GM21360 (cell line): ENCODE results near the gene TMEM9.

Experiments used
- ATAC-seq: cut with Tn5 transposase; IDR thresholded peaks from one replicate; pipeline ENCODE4 v1.9.1; 2021; ENCODE audit warnings: mild to moderate bottlenecking, moderate library complexity; ENCODE audit not compliant: unreplicated experiment

TMEM9 gene

DNA sequence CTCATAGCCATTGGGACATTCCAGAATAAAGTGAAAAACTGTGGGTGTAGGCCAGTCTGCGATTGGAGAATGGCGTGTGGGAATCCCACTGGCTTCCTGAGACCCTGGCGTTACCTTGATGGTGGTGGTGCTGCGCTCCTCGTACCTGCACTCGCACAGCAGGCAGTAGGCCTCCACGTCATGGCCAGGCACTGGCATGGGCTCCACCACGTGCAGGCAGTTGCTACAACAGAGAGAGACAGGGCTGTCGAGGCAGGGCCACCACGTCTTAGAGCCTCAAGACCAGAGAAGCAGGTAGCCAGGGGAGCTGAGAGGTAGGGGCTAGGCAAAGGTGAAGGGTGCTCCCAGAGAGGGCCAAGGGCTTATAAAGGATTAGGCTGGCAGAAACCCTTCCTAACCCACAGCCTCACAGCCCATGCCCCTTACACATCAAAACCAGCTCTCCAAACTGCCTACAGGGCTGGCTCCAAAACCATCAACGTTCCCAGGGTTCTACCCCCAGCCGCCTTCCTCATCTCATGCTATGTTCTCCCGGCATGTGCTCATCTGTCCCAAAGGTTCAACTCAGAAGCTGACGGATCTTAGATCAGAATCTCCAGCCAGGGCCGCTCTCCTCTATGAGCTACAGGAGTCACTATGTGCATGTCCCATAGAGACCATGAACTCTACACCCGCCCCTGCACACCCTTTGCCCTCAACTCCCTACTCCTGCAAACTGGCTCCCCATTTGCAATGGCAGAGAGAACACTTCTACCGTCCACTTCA is 7.5 kb downstream of the TMEM9 start:
- no peak for ATAC-seq

DNA sequence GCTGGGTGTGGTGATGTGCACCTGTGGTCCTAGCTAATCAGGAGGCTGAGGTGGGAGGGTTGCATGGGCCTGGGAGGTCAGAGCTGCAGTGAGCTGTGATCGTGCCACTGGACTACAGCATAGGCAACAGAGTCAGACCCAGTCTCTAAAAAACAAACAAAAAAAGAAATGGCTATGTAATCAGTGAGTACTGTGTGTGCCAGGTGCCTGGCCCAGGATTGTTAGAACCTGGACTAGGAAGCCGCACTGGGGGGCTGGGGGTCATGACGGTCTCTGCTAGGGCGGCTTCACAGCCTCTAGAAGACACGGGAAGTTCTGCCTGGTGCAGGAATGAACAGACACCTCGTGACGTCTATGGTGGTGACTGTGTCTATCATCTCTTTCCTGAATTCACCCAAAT is 8.5 kb downstream of the TMEM9 start:
- ATAC-seq = no peak

GRCh38 chr1:201145132-201145531 is 9.1 kb downstream of the TMEM9 start:
- ATAC-seq = no peak

- ATAC-seq = no peak
These were observed 9.6 kb downstream of the TMEM9 start for GRCh38 chr1:201144701-201145100.

DNA sequence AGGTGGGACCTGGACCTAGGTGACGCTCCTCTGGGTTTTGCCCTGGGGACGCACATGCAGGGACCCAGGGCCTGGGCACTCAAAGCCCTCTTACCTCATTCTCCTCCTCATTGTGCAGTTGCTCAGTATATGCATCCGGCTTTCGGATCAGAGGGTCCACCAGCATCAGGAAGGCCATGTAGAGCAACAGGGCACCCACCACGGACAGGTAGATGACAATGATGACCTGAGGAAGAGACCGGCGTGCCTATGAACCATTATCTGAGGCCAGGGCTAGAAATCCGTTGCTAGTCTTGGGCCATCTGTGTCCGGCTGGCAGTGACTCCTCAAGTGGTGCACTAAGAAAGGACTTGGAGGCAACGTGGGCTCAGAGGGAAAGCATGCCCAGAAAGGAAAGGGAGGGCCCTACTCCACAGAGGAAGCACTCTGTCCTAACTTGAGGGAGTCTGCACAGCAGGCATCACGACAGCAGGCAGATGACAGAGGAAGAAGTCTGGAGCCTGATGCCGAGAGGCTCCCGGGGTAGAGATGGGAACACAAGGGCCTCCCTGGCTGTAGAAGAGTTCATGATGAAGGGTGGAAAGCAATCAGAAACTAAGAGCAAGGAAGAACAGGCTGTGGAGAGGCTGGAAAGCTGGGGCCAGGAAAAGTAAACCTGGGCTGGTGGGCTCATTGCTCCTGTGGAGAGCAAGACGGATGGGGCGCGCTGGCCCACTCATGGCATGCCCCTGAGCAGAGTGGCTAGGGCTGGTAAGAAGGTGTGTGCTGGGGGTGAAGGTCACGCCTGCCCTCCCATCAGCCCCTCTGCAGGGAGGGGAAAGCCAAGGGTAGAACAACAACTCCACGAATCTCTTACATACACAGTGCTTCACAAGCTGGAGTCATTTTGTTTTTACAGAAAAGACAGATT is 10.3 kb downstream of the TMEM9 start:
- no peak for ATAC-seq

DNA sequence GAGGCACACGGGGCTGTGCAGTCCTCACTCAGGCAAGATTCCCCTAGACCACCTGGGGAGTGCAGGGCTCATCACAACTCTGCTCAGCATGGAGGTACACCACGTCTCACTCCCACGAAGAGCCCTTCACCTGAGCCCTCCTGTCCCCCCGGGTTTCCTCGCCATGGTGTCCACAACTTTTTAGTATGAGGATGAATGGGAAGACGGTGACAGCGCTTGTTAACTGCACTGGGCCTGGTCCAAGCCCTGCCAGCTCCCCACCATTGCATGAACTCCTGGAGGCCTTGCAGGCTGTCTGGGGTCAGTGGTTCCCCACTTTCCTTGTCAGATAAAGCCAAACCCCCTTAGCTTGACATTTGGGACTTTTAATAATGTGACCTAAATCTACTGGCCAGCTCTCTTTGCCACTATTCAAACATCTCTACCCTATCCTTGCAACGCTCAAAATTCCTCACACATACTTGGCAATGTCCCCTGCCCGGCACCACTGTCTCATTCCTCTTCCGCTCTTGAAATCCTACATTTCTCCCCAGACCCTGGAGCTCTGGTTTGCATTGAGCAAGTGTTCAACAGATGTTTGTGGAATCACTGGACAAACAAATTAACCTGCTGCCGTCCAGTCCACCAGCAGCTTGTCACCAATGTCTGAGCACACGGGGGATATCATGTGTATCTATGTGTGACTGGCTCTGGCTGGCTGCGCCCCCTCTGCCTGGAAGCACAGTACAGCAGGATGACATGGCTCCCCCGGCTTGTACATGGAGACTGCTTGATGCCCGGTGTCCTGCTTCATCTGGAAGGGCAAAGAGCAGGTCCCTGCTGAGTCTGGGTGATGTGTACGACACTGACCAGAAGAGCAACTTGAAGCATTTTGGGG is 11.2 kb downstream of the TMEM9 start:
- ATAC-seq = no peak

DNA sequence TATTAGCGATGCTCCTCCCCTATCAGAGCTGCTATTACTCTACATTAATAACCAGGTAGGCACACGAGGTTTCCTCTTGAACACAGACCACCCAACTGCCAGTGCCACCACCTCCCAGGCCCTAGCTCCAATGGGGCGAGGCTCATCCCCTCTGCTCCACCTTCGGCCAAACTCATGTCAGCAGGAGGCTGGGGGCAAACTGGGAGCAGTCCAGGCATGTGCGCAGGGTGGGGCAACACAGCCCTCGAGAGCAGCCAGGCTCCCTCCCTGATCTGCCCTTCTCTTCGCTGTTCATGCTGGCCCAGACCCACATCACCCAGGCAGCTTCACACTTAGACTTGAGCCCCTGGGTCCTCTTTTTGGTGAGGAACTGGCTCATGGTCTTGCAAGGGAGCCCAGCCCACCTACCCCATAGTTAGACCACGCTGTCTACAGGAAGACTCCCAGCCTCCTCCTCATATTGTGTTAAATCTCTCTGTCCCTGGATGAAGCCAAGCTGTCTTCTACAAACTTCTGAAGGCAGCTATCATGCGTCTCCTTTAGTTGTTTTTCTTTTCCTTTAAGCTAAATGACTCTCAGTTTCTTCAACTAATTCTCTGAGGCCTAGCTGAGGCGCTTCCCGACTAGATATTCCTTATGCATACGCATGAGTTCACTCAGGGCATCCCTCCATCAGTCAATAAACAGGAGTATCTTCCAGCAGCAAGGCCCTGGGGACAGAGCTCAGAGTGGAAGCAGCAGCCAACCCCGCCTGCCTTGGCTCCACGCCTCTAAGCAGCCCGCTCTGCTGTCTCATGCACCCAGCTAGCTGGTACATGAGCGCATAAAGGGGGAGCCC is 12.0 kb downstream of the TMEM9 start:
- ATAC-seq = no peak

DNA sequence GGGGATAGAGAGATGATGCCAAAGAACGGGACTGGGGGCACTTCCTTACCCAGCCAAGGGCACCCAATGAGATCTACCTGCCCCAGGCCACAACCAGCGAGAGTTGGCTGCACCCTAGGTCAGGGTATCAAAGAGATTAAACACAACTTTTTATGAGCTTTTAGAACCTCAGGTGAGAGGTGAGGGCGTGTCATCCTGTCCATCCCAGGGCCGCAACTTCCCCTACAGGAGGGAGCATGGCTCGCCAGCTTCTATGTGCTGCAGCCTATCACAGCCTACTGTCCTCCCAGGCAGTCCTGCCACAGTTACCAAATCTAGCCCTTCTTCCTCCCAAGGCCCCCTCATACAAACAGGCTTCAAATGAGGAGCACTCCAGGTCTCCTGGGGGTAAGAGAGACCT is 12.9 kb downstream of the TMEM9 start:
- ATAC-seq = no peak

DNA sequence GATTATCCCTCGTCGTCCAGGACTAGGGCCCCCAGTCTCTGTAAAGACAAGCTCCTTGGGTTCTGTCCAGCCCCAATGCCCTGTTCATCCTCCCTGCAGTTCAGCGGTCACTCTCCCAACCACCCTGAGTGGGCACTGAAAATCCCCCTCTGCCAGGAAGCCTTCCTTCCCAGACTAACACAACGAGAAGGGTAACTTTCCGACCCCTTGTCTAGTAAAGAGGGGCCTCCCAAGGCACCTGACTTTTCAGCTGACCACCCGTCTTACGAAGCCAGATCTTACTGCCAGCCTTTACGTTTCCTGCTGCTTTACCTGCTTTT is 13.4 kb downstream of the TMEM9 start:
- ATAC-seq = no peak

DNA sequence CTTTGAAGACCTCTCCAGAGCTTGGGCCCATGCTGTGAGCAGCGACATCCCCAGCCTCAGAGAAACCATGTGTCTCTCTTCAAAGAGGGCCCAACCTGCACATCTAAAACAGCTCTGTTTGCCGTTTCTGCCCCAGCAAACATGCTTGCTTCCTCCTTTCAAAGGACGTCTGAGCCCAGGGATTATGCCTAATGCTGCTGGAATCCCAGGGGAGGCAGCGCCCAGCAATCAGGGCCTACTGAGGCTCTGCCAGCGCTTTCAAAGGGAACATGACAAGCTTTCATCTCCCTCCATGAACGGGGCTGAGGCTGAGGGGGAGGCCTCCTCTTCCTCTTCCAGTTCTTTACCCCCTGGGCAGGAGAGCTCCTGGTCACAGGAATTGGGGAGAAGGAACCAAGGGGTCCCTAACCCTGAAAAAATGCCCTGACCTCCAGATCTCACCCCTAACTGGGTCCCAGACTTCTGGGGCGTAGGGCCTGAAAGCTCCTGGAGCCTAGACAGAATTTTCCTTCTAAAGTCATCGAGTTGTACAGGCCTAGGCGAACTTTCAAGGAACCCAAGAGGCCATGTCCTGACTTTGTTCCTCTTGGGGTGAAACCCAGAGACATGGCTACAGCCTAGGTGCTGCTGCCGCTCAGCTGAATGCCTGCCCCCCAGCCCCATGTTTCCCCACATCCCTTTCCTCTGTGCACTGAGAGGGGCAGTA is 13.9 kb downstream of the TMEM9 start:
- ATAC-seq = no peak

- ATAC-seq = no peak
These were observed 14.5 kb downstream of the TMEM9 start for GRCh38 chr1:201139756-201140155.

GRCh38 chr1:201139306-201139705 is 15.0 kb downstream of the TMEM9 start:
- no peak for ATAC-seq

GRCh38 chr1:201138311-201138840 is 15.9 kb downstream of the TMEM9 start:
- no peak for ATAC-seq

DNA sequence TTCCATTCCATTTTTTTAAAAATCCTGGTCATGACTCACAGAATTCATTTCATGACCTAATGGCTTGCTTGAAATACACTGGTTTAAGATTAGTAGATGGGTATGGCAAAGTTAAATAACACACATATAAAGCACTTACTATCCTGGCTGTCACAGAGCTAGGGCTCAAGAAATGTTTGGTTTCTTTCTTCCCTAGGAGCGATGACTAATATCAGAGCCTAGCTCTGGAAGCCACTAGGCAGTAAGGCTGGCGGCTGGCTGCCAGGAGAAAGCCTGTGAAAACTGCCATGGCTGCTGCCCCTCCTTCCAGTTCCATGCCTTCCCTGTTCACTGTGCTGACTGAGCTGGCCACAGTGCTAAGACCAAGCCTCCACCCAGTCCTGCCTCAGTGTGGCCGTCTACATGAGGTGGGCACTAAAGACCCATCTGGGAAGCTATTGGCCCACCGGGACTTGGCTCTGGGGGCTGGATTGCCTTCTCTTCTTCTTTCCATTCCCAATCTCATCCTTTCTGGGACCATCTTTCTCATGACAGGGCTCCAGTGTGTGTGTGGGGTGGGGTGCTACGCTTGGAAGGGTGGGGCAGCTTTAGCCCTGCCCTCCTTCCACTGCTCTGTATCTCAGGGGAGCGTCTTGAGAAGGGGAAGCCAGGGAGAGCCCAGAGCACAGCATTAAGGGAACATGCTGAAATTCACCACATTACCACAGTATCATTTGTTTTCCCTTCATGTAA is 16.5 kb downstream of the TMEM9 start:
- no peak for ATAC-seq

DNA sequence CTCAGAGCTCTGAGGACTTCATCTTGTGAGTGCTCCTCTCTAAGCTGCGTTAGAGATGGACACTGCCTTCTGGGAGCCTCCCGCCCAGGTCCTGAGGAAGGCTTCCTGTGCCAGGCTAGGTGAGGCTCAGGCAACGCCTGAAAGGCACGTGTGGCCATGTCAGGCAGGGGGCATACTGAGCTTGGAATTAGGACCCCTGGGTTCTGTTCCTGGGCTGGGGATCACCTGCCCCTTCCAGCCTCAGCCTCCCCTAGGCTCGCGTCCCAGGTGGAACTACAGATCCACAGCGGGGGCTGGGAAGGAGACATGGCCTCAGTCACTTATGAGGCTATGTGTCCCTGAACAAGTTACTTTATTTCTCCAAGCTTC is 17.3 kb downstream of the TMEM9 start:
- ATAC-seq = no peak

DNA sequence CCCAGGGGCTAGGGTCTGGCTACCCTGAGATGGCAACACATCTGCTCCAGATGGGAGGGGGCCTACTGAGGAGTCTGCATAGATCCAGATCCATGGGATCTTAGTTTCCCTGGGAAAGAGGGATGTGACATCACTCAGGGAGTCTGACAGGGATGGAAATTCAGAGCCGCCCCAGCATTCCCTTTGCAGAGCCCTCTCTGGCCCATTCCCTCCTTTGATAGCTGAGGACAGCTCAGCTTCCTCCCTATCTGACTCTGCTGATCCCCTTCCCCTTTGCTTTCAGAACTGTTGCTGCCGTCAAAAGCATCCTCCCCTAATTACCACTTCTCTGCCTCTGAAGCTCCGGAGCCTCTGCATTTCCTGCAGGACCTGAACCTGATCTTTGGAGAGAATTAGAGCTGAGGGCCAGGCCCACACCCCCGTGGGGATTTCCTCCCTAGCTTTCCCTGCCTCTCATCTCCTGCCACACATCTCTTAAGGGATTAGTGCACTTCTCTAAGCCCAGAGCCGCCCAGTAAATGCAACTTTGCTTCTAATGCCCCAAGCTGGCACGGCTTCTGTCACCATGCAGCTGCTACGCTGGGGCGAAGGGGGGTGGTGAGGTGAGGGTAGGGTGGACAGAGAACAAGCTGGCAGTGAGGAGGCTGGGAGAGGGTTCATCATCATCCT is 17.8 kb downstream of the TMEM9 start:
- no peak for ATAC-seq

DNA sequence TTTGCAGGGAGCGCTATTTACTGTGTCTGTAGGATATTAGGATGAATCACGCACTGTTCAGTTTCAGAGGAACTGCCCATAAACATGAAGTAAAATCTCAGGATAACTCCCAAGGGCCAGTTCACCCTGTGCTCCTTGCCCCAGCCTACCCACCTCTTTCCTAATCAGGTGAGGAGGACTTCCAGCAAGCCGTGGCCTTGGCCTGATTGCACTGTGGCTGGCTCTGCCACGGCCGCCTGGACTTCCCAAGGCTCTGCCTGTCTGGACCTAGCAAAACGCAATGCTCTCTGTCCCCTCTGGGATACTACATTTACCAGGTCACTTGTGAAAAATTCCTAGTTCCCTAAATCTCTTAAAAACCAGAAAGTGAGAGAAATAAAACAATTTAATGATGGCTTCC is 19.9 kb downstream of the TMEM9 start:
- ATAC-seq = no peak

- ATAC-seq = no peak
These were observed 22.9 kb downstream of the TMEM9 start for GRCh38 chr1:201131398-201131797.
